Heart left ventricle (tissue), 13 donors: Measurements from ENCODE around the gene HOTAIR.

Experiments used
- CTCF ChIP-seq, 12 donors: fragments of 200-600 bp; sonication (generic) in 4 of 12; IDR thresholded peaks; one replicate each; pipeline versions ENCODE4 v1.5.0 to v1.8.0; 2018 to 2022; ENCODE audit warnings: antibody characterized with exemption in 12 of 12, mild to moderate bottlenecking in 5 of 12
- POLR2A ChIP-seq, 2 donors: fragments of 450-650 bp; IDR thresholded peaks; one replicate each; pipeline ENCODE4 v1.6.1; 2017; ENCODE audit warnings: antibody characterized with exemption in 2 of 2, mild to moderate bottlenecking in 2 of 2, moderate library complexity in 2 of 2
- donor health status: ischemic (EF 13 %, LVEDD 7.1; RV severe dilation, severe dysfunction).
- donor health status: DM: no; HTN: yes; CAD: no.
- donor health status: DM: no; HTN: no; CAD: no.
- donor health status: ischemic (EF 25% LVEDD 6.9; RV normal size, moderate dysfunction).
- donor health status: ischemic (EF 25% LVEDD 5.7; RV mildly dilated, moderate dysfunction).
- donor health status: ischemic (EF 35%, LVEDD 5.7; RV mildly dilated, moderate dysfunction).
- donor health status: nonischemic (EF 11% LVEDD 7.7; RV severe dilation, severe dysfunction).
- donor health status: DM: yes; HTN: yes; CAD: no.
- donor health status: PGD.
- donor health status: ischemic (EF 29% LVEDD 5.4; RV normal size, mild dysfunction).
- donor health status: nonischemic (EF 23%, LVEDD 6.1; RV moderate dilation, normal function).

GRCh38 chr12:53998110-53998899 lies 23.6 kb upstream of the HOTAIR start:
- TF ChIP-seq CTCF (IDR thresholded peaks at IDR 0.05): no peak
- no peak for TF ChIP-seq POLR2A (IDR thresholded peaks at IDR 0.05)
